ENCODE results near the gene DAB2IP. TPM values are rescaled to one million over a fixed set of nuclear protein-coding genes. Genes with fewer than 3 reads are reported as not detected.

Gene DAB2IP
- total RNA-seq, result 16.8 TPM
- 42.3 TPM for polyA plus RNA-seq

GRCh38 chr9:121651295-121652020 lies at the start of gene DAB2IP:
Gene DAB2IP (plus strand): TSS chr9:121651634. CDS start chr9:121651776, 142 bp downstream.
- 2% methylated on average over 79 of the region's 79 CpGs for WGBS
- no peak for DNase-seq (ENCODE audit: extremely low spot score)
- H3K4me3 ChIP-seq (ENCODE audit: low read depth, low read length), result peak within 1 kb of the TSS; percentile 59
- H3K36me3 ChIP-seq (ENCODE audit: insufficient read depth), result no peaks in the 10 kb centered on the region
- H3K4me1 ChIP-seq (ENCODE audit: insufficient read depth), result no peaks in the 10 kb centered on the region
- no peak within 1 kb of the TSS for H3K27ac ChIP-seq (ENCODE audit: low read depth)

DNA sequence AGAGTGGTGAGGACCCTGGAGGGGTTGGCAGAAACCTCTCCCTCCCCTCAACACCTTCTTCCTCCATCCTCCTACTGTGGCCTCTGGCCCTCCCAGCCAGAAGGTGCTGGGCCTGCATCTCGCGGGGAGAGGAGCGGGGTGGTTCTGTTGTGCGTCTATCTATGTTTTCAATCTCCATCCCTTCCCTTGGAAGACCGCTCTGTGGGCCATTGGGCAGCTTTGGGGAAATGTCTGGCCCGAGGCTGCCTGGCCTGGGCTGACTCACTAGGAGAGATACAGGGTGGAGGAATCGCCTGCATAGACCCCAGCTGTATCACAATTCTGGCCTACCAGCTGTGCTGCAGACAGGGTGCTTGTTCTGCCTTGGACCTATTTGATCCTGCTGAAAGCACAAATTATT lies 48.4 kb upstream of the DAB2IP start:
- H3K4me1 ChIP-seq (ENCODE audit: insufficient read depth), result no peaks in the 10 kb centered on the region

DNA sequence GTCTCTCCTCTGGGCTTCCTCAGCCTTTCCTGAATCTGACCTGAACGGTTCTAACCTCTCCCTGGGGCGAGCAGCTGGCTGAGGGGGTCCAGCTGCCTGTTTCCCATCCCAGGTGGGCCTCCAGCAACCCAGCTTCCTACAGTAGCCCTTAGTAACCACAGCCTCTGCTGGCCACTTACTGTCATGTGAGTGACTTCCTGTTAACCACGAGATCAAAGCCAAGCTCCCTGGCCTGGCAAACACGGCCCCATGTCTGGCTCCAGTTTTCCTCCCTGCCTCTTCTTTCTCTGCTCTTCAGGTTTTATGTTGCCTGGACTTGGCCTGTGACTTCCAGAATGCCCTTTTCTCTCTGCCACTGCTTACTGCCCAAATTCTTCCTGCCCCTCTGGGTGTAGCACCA lies 47.2 kb upstream of the DAB2IP start:
- WGBS, result 53% methylated on average over 4 of the region's 4 CpGs
- H3K4me3 ChIP-seq (ENCODE audit: low read depth, low read length), result no peak overlapping the region
- no peaks in the 10 kb centered on the region for H3K36me3 ChIP-seq (ENCODE audit: insufficient read depth)
- no peak overlapping the region for H3K27ac ChIP-seq (ENCODE audit: low read depth)
- DNase-seq (ENCODE audit: extremely low spot score), result no peak
- H3K4me1 ChIP-seq (ENCODE audit: insufficient read depth), result no peaks in the 10 kb centered on the region

More for the DNA sequence above, 48.4 kb upstream of the DAB2IP start:
- WGBS, result 90% methylated on average over 7 of the region's 7 CpGs
- no peak for DNase-seq (ENCODE audit: extremely low spot score)
- no peak overlapping the region for H3K4me3 ChIP-seq (ENCODE audit: low read depth, low read length)
- H3K36me3 ChIP-seq (ENCODE audit: insufficient read depth), result no peaks in the 10 kb centered on the region
- no peak overlapping the region for H3K27ac ChIP-seq (ENCODE audit: low read depth)

- 86% methylated on average over 8 of the region's 8 CpGs for WGBS
- H3K4me3 ChIP-seq (ENCODE audit: low read depth, low read length), result no peak overlapping the region
- DNase-seq (ENCODE audit: extremely low spot score), result no peak
- H3K4me1 ChIP-seq (ENCODE audit: insufficient read depth), result no peaks in the 10 kb centered on the region
- H3K36me3 ChIP-seq (ENCODE audit: insufficient read depth), result no peaks in the 10 kb centered on the region
- no peak overlapping the region for H3K27ac ChIP-seq (ENCODE audit: low read depth)
These were observed 46.8 kb upstream of the DAB2IP start for GRCh38 chr9:121604654-121605053.

- no peak for DNase-seq (ENCODE audit: extremely low spot score)
- Histone ChIP-seq H3K27ac (ENCODE audit: low read depth) (no peak overlapping the region), H3K4me1 (ENCODE audit: insufficient read depth) (no peaks in the 10 kb centered on the region), H3K36me3 (ENCODE audit: insufficient read depth) (no peaks in the 10 kb centered on the region), H3K4me3 (ENCODE audit: low read depth, low read length) (no peak overlapping the region)
- 26% methylated on average over 10 of the region's 10 CpGs for WGBS
These were observed 43.8 kb upstream of the DAB2IP start for GRCh38 chr9:121607434-121608167.

- 62% methylated on average over 10 of the region's 10 CpGs for WGBS
- H3K4me3 ChIP-seq (ENCODE audit: low read depth, low read length), result no peak overlapping the region
- H3K4me1 ChIP-seq (ENCODE audit: insufficient read depth), result no peaks in the 10 kb centered on the region
These were observed 43.1 kb upstream of the DAB2IP start for GRCh38 chr9:121608168-121608853.

DNA sequence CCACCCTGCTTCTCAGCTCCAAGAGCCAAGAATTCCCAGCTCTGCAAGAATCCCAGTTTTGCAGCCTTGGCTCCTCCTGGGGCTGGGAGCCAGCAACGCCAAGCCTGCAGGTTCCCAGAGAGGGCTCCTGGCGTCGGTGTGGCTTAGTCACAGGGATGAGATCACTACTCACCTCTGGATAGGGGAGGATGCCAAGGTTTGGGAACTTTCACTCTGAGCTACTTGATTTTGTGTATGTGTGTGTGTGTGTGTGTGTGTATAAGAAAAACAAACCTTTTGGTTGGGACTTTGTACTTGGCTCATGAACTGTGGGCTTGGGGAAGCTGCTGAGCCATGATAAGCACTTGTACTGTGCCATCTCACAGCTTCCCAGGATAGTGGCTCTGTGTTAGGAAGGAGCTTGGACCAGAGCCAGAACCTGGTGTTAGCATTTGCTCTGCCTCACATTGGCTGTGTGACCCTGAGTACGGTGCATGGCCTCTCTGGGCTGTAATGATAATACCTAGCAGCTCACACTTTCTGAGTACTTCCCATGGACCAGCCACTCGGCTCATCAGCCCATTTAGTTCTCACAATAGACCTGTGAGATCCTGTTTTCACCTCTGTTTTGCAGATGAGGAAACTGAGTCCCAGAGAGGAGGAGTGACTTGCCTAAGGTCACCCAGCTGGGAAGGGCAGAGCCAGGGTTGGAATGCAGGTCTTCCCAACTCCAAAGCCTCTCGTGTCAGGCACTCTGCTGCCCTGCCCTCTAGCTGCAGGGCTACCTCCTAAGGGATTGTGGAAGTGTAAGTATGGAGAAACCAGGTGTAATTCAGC lies 41.4 kb upstream of the DAB2IP start:
- Histone ChIP-seq H3K4me1 (ENCODE audit: insufficient read depth) (peaks cover 2% of the 10 kb centered on the region), H3K36me3 (ENCODE audit: insufficient read depth) (no peaks in the 10 kb centered on the region), H3K27ac (ENCODE audit: low read depth) (no peak overlapping the region), H3K4me3 (ENCODE audit: low read depth, low read length) (no peak overlapping the region)
- 45% methylated on average over 6 of the region's 6 CpGs for WGBS
- no peak for DNase-seq (ENCODE audit: extremely low spot score)

More at GRCh38 chr9:121608168-121608853, 43.1 kb upstream of the DAB2IP start:
- no peak for DNase-seq (ENCODE audit: extremely low spot score)
- Histone ChIP-seq H3K27ac (ENCODE audit: low read depth) (no peak overlapping the region), H3K36me3 (ENCODE audit: insufficient read depth) (no peaks in the 10 kb centered on the region)

- Histone ChIP-seq H3K27ac (ENCODE audit: low read depth) (no peak overlapping the region), H3K4me1 (ENCODE audit: insufficient read depth) (peaks cover 2% of the 10 kb centered on the region), H3K36me3 (ENCODE audit: insufficient read depth) (no peaks in the 10 kb centered on the region), H3K4me3 (ENCODE audit: low read depth, low read length) (no peak overlapping the region)
- DNase-seq (ENCODE audit: extremely low spot score), result no peak
- WGBS, result 89% methylated on average over 9 of the region's 9 CpGs
These were observed 40.8 kb upstream of the DAB2IP start for GRCh38 chr9:121610638-121610953.

DNA sequence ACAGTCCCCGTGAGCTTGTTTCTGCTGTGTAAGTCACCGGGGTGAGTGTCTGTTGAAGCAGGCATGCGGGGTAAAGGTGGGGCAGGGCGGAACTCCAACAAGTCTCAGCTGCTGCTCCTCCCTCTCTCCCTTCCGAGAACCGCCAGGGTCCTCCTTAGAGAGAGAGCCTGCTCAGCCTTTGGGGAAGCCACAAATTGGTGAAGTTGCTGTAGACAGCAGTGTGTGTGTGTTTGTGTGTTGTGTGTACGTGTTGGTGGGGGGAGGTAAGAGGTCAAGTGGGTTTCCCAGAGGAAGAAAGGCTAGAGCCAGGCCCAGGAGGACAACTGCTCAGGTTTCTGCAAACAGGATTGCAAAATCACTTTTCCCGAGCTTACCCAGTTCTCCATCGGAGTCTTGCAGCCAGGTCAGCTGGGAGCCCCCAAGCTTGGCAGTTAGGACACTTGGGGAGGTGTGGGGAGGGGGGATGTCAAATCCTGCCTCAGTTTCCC lies 38.9 kb upstream of the DAB2IP start:
- no peak for DNase-seq (ENCODE audit: extremely low spot score)
- 25% methylated on average over 9 of the region's 9 CpGs for WGBS
- H3K4me1 ChIP-seq (ENCODE audit: insufficient read depth), result peaks cover 2% of the 10 kb centered on the region
- H3K36me3 ChIP-seq (ENCODE audit: insufficient read depth), result no peaks in the 10 kb centered on the region
- H3K27ac ChIP-seq (ENCODE audit: low read depth), result no peak overlapping the region
- no peak overlapping the region for H3K4me3 ChIP-seq (ENCODE audit: low read depth, low read length)

GRCh38 chr9:121613009-121613752 lies 38.3 kb upstream of the DAB2IP start:
- WGBS, result 48% methylated on average over 11 of the region's 11 CpGs
- H3K4me1 ChIP-seq (ENCODE audit: insufficient read depth), result peaks cover 2% of the 10 kb centered on the region
- H3K4me3 ChIP-seq (ENCODE audit: low read depth, low read length), result no peak overlapping the region
- DNase-seq (ENCODE audit: extremely low spot score), result no peak
- H3K36me3 ChIP-seq (ENCODE audit: insufficient read depth), result no peaks in the 10 kb centered on the region
- H3K27ac ChIP-seq (ENCODE audit: low read depth), result no peak overlapping the region

DNA sequence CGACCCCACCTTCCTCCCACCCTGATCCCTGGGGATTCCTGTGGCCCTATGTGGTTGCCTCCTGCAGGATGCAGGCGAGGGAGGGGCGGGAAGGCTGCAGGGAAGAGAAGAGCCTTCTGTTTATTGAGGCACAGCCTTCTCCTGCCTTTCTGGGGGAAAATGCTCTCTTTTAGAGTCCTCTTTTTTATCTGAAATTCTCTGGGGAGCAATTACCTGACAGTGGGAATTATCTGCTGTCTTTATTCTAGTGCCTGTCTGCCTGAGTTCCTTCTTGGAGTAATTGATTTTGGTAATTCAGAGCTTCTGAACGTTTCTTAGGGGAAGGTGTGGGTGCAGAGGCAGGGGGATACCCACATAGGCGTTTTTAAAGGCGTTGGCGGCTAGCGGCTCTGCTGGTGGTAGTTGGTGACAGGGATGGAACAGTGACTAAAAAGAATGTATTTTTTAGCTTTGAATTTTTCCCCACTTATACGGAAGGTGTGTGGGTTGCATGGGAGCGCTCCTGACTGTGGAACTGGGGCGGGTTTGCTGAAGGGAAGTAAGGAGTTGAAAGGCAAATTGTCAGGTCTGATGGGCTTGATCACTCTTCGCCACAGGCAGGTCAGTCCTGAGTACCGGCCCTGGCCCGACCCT lies 35.2 kb upstream of the DAB2IP start:
- no peak overlapping the region for H3K4me3 ChIP-seq (ENCODE audit: low read depth, low read length)
- peaks cover 2% of the 10 kb centered on the region for H3K4me1 ChIP-seq (ENCODE audit: insufficient read depth)
- no peaks in the 10 kb centered on the region for H3K36me3 ChIP-seq (ENCODE audit: insufficient read depth)
- WGBS, result 87% methylated on average over 14 of the region's 14 CpGs
- H3K27ac ChIP-seq (ENCODE audit: low read depth), result no peak overlapping the region
- DNase-seq (ENCODE audit: extremely low spot score), result no peak

DNA sequence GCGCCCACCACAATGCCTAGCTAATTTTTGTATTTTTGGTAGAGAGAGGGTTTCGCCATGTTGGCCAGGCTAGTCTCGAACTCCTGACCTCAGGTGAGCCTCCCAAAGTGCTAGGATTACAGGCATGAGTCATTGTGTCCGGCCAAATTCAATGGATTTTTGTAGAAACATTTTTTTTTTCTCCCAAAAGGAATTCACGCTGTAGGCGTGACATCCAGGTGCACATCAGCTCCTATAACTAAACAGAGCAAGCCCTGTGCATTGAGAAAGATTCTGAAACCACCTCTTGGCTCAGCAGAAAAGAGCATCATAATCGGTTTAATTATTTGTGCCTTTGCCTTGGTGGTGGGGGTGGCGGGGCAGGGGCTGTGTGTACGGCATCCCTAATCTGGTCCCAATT lies 32.9 kb upstream of the DAB2IP start:
- 91% methylated on average over 9 of the region's 9 CpGs for WGBS
- peaks cover 2% of the 10 kb centered on the region for H3K4me1 ChIP-seq (ENCODE audit: insufficient read depth)
- no peaks in the 10 kb centered on the region for H3K36me3 ChIP-seq (ENCODE audit: insufficient read depth)
- no peak overlapping the region for H3K4me3 ChIP-seq (ENCODE audit: low read depth, low read length)
- H3K27ac ChIP-seq (ENCODE audit: low read depth), result no peak overlapping the region
- DNase-seq (ENCODE audit: extremely low spot score), result no peak

Measured in urinary bladder (tissue), 4 donors.